Right atrium auricular region (tissue), 2 donors: ENCODE data around the gene AAK1. TPM values are rescaled to one million over a fixed set of nuclear protein-coding genes. Genes with fewer than 3 reads are reported as not detected.

ENCODE experiments used
- DNase-seq: peaks from one replicate; pipeline ENCODE4 v3.0.0-alpha.2; 2019; ENCODE audit warnings: low spot score
- H3K27ac ChIP-seq, 2 donors: fragments of 200-600 bp; sonication (generic); 1 replicate in 1 of 2; 2 replicates in 1 of 2; pipeline ENCODE4 v1.5.1; 2016 to 2019
- H3K27me3 ChIP-seq, 2 donors: fragments of 200-600 bp; sonication (generic); one replicate each; pipeline versions ENCODE4 v1.5.1 to v1.6.0; 2017 to 2019
- H3K36me3 ChIP-seq: fragments of 200-600 bp; sonication (generic); one replicate; pipeline ENCODE4 v1.5.1; 2016
- H3K4me1 ChIP-seq, 2 donors: fragments of 200-600 bp; sonication (generic); one replicate each; pipeline versions ENCODE4 v1.5.1 to v1.6.0; 2017 to 2019
- H3K4me3 ChIP-seq, 2 donors: fragments of 200-600 bp; sonication (generic); 1 replicate in 1 of 2; 2 replicates in 1 of 2; pipeline ENCODE4 v1.5.1; 2017 to 2019; ENCODE audit warnings: mild to moderate bottlenecking in 1 of 2, moderate library complexity in 1 of 2
- H3K9me3 ChIP-seq, 2 donors: fragments of 200-600 bp; sonication (generic); one replicate each; pipeline ENCODE4 v1.5.1; 2019
- total RNA-seq, 2 donors: library from RNA; depleted of rRNA; stranded (reverse); fragments of >200 nt; gene quantifications; one replicate each; pipeline ENCODE4 v1.1.0, GENCODE V29; 2016
- TF ChIP-seq, protein P1 (sequence below), 2 donors: fragments of 200-600 bp; sonication (generic); IDR thresholded peaks; one replicate each; pipeline ENCODE4 v1.5.1; 2019; ENCODE audit warnings: antibody characterized with exemption in 2 of 2

The AAK1 gene
- total RNA-seq, 2 donors from 2014 or later = 50.4 to 62.6 TPM

DNA sequence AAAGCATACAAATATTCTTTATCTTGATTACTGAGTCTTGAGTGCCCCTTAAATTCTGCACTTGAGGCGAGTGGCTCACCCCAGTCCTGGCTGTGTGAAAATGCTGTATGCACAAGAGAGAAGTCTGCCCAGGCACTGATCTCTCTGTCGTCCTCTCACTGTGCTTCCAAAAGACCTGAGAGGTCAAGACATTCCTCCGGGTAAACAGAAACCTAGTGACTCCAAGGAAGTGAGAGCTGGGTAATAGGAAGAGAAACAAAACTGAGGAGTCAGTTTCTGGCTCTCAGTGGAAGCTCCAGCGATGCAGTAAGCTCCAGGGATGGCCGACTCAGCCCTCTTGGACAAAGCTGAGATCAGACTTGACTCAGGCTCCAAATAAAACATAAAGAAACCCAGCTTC lies 70.9 kb downstream of the AAK1 start:
- TF ChIP-seq, protein P1, sequence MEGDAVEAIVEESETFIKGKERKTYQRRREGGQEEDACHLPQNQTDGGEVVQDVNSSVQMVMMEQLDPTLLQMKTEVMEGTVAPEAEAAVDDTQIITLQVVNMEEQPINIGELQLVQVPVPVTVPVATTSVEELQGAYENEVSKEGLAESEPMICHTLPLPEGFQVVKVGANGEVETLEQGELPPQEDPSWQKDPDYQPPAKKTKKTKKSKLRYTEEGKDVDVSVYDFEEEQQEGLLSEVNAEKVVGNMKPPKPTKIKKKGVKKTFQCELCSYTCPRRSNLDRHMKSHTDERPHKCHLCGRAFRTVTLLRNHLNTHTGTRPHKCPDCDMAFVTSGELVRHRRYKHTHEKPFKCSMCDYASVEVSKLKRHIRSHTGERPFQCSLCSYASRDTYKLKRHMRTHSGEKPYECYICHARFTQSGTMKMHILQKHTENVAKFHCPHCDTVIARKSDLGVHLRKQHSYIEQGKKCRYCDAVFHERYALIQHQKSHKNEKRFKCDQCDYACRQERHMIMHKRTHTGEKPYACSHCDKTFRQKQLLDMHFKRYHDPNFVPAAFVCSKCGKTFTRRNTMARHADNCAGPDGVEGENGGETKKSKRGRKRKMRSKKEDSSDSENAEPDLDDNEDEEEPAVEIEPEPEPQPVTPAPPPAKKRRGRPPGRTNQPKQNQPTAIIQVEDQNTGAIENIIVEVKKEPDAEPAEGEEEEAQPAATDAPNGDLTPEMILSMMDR (IDR thresholded peaks at IDR 0.05) = no peak
- H3K4me1 ChIP-seq = peaks cover 0 to 40% of the 10 kb centered on the region in 2 donors
- DNase-seq = no peak
- peak overlapping the region in 1 of 2 donors; percentile 32 for H3K27ac ChIP-seq
- H3K27me3 ChIP-seq = no peaks in the 10 kb centered on the region
- H3K36me3 ChIP-seq = no peaks in the 10 kb centered on the region
- no peaks in the 10 kb centered on the region for H3K9me3 ChIP-seq
- no peak overlapping the region for H3K4me3 ChIP-seq

DNA sequence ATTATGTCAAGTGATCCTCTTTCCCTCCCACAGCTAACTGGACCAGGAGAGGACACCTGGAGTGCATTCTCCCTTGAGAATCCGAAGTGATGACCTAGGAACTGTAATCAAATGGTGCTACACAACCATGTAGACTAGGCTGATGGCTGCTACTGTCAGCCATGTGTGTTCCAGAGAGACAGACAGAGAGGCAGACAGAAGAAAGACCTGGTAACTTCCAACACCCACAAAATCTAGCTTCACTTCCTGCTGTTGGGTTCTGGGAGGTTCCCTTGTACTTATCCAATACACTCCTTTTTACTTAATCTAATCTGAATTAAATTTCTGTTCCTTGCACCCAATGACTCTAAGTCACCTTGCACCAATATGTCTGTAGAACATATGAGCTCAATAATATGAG lies 72.3 kb downstream of the AAK1 start:
- TF ChIP-seq, protein P1 (IDR thresholded peaks at IDR 0.05) = no peak
- Histone ChIP-seq H3K4me3 (no peak overlapping the region), H3K9me3 (no peaks in the 10 kb centered on the region), H3K27me3 (no peaks in the 10 kb centered on the region), H3K27ac (no peak overlapping the region), H3K36me3 (no peaks in the 10 kb centered on the region), H3K4me1 (peaks cover 0 to 37% of the 10 kb centered on the region in 2 donors)
- DNase-seq = no peak

DNA sequence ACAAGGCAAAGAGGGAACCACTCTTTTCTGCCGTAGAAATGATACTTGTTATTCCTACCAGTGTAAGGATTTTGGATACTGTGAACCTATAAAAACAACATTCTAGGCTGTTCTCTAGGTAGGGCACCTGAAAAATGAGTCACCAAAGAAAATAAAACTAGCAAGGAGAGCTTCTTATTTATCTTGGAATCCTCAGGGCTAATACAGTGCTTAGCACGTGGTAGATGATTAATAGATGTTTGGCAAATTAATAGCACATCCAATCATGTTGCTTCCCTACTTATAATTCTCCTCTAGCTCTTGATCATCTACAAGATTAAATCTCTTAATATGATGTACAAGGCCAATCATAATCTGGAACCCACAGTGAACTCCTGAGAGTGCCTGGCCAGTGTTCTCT lies 73.1 kb downstream of the AAK1 start:
- Histone ChIP-seq H3K4me1 (peaks cover 0 to 41% of the 10 kb centered on the region in 2 donors), H3K27ac (no peak overlapping the region)

DNA sequence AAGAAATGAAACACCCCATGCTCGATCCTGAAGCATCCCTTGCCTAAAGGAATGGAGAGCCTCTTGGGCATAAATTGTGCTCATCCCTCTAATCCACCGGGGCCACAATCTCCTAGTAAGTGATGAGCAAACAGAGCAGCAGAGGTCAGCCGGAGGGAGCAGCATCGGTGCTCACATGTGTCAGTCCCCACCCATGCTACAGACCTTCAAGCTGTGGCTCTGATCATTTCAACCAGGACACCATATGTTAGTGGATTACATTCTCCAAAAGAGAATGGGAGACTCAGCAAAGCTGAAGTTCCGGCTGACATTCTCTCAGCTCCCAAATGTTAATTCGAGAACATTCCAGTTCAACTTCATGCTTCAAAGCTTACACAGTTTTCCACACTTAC lies 75.6 kb downstream of the AAK1 start:
- no peaks in the 10 kb centered on the region for H3K36me3 ChIP-seq
- no peaks in the 10 kb centered on the region for H3K9me3 ChIP-seq
- TF ChIP-seq, protein P1 (IDR thresholded peaks at IDR 0.05) = no peak
- peaks cover 0 to 44% of the 10 kb centered on the region in 2 donors for H3K4me1 ChIP-seq
- no peak overlapping the region for H3K4me3 ChIP-seq
- no peak for DNase-seq
- H3K27ac ChIP-seq = no peak overlapping the region
- no peaks in the 10 kb centered on the region for H3K27me3 ChIP-seq

More for the DNA sequence above, 73.1 kb downstream of the AAK1 start:
- TF ChIP-seq, protein P1 (IDR thresholded peaks at IDR 0.05) = no peak
- Histone ChIP-seq H3K36me3 (no peaks in the 10 kb centered on the region), H3K4me3 (no peak overlapping the region), H3K27me3 (no peaks in the 10 kb centered on the region), H3K9me3 (no peaks in the 10 kb centered on the region)
- no peak for DNase-seq

DNA sequence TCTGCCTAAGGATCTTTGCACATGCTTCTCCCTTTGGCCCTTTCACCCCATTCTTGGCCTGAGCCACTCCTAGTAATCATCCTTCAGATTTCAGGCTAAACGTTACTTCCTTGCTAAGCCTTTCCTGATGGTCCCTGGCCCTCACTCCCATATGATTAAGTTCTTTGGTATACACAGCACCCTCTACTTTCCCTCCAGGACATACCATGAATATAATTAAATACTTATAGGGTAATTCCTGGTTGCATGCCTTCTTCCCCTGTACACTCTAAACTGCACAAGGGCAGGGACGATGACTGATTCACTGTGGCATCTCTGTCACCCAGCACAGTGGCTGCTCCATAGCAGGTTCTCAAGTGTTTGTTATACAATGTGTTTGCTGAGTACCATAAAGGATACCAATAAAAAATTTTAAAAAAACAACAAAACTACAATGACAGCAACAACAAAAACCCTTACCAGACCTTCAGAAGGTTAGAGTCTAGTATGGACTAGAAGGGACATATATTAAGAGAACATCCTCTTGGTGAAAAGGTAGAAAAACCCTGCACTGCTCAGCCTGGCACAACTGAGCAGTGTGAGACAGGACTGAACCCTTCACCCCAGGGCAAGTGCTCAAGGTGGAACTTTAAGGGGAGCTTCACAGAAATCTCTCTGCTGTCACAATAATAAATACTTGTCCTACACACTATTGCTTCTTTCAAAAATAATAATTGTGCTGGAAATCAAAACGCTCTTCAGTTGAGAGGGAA lies 76.2 kb downstream of the AAK1 start:
- Histone ChIP-seq H3K27ac (no peak overlapping the region), H3K4me3 (no peak overlapping the region)
- DNase-seq = no peak

More for the DNA sequence above, 76.2 kb downstream of the AAK1 start:
- no peaks in the 10 kb centered on the region for H3K36me3 ChIP-seq
- H3K27me3 ChIP-seq = no peaks in the 10 kb centered on the region
- H3K4me1 ChIP-seq = peaks cover 0 to 43% of the 10 kb centered on the region in 2 donors
- TF ChIP-seq, protein P1 (IDR thresholded peaks at IDR 0.05) = no peak
- no peaks in the 10 kb centered on the region for H3K9me3 ChIP-seq
